ENCODE measurements around the gene MED16. TPM values are rescaled to one million over a fixed set of nuclear protein-coding genes. Genes with fewer than 3 reads are reported as not detected.
"Not testable (repeated sequence)": the region's sequence is repeated elsewhere in the genome, so short reads cannot be mapped to it uniquely, and the experiment has no call there.

Gene MED16
- total RNA-seq, 1 experiment from 2014 or later, result 10.8 TPM

DNA sequence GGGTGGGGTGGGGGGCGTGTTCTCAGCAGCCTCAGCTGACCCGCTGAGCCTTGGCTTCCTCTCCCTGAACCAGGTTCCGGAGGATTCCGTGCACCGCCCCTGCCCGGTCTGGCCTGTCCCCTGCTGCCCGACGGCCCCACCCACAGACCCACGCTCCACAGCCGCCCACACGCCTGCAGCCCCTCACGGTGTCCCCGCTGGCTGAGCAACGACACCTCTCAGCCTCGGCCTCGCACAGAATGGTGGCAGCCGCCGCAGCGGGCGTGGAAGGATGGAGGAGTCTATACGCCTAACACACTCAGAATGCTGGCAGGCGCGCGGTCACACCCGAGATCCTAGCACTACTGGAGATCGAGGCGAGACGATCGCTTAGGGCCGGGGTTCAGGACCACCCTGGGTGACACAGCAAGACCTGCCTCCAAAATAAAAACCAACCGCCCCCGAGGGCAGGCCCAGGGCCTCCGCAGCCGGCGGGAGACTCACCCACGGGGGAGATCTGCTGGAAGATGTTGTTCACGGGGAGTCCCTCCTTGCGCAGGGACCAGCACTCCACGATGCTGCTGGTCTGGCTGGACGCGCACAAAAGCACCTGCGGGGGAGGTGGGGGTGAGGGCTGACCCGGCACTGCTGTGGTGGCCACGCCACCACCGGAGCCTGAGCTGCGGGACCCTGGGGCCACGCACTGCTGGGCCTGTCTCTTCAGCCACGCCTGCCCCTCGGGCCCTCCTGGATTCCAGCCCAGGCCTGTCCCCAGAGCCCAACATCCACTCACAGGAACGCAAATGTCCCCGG, 8.4 kb downstream of the MED16 start:
- Histone ChIP-seq H3K9me2 (replicated peaks; ENCODE audit: insufficient read depth, low read length) (no peaks in the 10 kb centered on the region), H4K20me1 (ENCODE audit: insufficient read depth, low read depth, low read length) (0 out of 2 replicates have a peak, but pooled peaks cover 6% of the 10 kb centered on the region), H3K4me1 (ENCODE audit: low read length) (no peaks in the 10 kb centered on the region), H3K79me2 (ENCODE audit: low read length) (peaks cover 4% of the 10 kb centered on the region; the same call in 1 of the 2 replicates), H3K9me3 (ENCODE audit: low read length) (no peaks in the 10 kb centered on the region), H2AFZ (ENCODE audit: low read length) (no peak overlapping the region), H3K27ac (ENCODE audit: low read length) (no peak overlapping the region), H3K27me3 (ENCODE audit: low read length) (no peaks in the 10 kb centered on the region), H3K4me3 (ENCODE audit: low read length) (no peak overlapping the region), H3K36me3 (ENCODE audit: insufficient read depth, low read length) (0 out of 2 replicates have a peak, but pooled peaks cover 8% of the 10 kb centered on the region), H3K4me2 (ENCODE audit: low read depth, low read length, poor library complexity, severe bottlenecking) (no peak overlapping the region), H3K9ac (ENCODE audit: low read length) (no peak overlapping the region)
- no peak for DNase-seq

DNA sequence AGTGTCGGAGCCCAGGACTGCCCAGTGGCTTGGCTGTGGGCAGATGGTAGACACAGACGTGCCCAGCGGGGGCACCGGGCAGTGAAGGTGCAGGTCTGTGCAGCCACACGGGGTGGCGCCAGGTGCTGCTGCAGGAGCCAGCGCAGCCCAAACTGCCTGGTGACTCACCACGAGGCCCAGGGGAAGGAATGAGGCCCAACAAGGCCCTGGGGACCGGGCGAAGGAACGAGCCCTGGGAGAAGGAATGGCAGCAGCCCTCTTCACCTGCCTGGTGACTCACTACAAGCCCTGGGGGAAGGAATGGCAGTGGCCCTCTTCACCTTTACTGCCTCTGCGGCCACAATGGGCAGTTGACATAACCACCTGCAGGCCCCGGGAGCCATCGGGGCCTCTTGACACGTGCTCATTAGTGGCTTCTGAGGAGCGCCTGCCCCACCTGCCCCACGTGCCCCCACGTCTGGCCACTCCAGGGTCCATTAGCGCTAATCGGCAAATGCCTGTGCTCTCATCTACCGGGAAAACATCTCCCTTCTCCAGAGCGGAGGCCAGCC, 9.3 kb downstream of the MED16 start:
- no peak overlapping the region for H3K27ac ChIP-seq (ENCODE audit: low read length)
- no peak overlapping the region for H3K4me2 ChIP-seq (ENCODE audit: low read depth, low read length, poor library complexity, severe bottlenecking)
- H3K9ac ChIP-seq (ENCODE audit: low read length), result no peak overlapping the region
- no peaks in the 10 kb centered on the region for H3K4me1 ChIP-seq (ENCODE audit: low read length)
- H3K36me3 ChIP-seq (ENCODE audit: insufficient read depth, low read length), result 0 out of 2 replicates have a peak, but pooled peaks cover 5% of the 10 kb centered on the region
- no peak overlapping the region for H2AFZ ChIP-seq (ENCODE audit: low read length)
- H3K9me3 ChIP-seq (ENCODE audit: low read length), result no peaks in the 10 kb centered on the region
- no peaks in the 10 kb centered on the region for H4K20me1 ChIP-seq (ENCODE audit: insufficient read depth, low read depth, low read length)
- H3K27me3 ChIP-seq (ENCODE audit: low read length), result no peaks in the 10 kb centered on the region
- H3K4me3 ChIP-seq (ENCODE audit: low read length), result no peak overlapping the region
- no peak for DNase-seq
- H3K9me2 ChIP-seq (replicated peaks; ENCODE audit: insufficient read depth, low read length), result no peaks in the 10 kb centered on the region
- H3K79me2 ChIP-seq (ENCODE audit: low read length), result peaks cover 4% of the 10 kb centered on the region; the same call in 1 of the 2 replicates

DNA sequence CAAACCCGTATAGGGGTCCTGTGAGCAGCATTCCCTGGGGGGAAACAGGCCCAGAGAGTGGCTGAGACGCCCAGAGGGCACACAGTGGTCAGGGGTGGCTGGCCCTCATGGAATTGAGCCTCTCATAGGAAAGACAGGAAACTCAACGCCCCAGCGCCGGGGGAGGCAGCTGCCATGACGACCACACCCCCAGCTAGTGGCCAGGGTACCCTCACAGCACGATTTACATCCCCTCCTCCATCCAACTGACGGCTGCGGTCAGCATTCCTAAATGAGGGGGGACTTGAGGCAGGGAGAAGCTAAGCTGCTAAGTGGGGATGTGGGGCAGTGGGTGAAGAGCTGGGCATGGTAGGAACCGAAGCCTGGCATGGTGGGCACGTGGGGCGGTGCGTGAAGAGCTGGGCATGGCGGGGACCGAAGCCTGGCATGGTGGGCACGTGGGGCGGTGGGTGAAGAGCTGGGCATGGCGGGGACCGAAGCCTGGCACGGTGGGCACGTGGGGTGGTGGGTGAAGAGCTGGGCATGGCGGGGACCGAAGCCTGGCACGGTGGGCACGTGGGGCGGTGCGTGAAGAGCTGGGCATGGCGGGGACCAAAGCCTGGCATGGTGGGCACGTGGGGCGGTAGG, 10.0 kb downstream of the MED16 start:
- H3K27ac ChIP-seq (ENCODE audit: low read length), result no peak overlapping the region
- no peaks in the 10 kb centered on the region for H3K79me2 ChIP-seq (ENCODE audit: low read length)
- no peaks in the 10 kb centered on the region for H3K9me3 ChIP-seq (ENCODE audit: low read length)
- no peak for DNase-seq
- H3K9ac ChIP-seq (ENCODE audit: low read length), result no peak overlapping the region
- no peak overlapping the region for H2AFZ ChIP-seq (ENCODE audit: low read length)
- H3K36me3 ChIP-seq (ENCODE audit: insufficient read depth, low read length), result 0 out of 2 replicates have a peak, but pooled peaks cover 3% of the 10 kb centered on the region
- no peaks in the 10 kb centered on the region for H3K4me1 ChIP-seq (ENCODE audit: low read length)
- no peaks in the 10 kb centered on the region for H3K27me3 ChIP-seq (ENCODE audit: low read length)
- no peaks in the 10 kb centered on the region for H3K9me2 ChIP-seq (replicated peaks; ENCODE audit: insufficient read depth, low read length)
- H4K20me1 ChIP-seq (ENCODE audit: insufficient read depth, low read depth, low read length), result no peaks in the 10 kb centered on the region
- H3K4me2 ChIP-seq (ENCODE audit: low read depth, low read length, poor library complexity, severe bottlenecking), result no peak overlapping the region
- H3K4me3 ChIP-seq (ENCODE audit: low read length), result no peak overlapping the region

DNA sequence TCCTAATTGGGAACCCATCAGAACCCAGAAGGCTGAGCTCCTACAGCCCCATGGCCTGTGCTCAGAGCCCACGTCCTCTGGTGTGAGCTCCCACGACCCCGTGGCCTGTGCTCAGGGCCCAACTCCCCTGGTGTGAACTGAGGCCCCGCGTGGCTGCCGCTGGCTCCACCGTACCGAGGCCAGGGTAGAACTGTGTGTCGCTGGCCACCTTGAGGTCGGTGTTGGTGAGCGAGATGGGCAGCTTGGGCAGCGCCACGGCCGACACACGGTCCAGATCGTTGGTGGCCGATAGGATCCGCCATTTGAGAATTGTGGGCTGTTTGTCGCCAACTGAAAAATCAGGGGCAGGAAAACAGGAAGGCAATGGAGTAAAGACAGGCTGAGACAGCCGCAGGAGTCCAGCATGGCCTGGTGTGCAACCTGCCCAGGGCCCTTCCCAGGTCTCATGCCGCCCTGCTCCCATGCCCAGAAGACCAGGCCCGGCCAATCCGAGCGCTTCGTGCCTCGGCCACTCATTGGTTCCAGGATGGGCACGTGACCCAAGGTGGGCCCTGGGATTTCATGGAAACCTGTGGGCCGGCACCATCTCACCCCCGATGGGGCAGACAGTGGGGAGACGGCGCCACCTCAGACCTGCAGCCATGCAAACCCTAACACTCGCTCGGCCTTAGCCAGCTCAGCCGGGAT, 11.5 kb downstream of the MED16 start:
- Histone ChIP-seq H4K20me1 (ENCODE audit: insufficient read depth, low read depth, low read length) (no peaks in the 10 kb centered on the region), H3K36me3 (ENCODE audit: insufficient read depth, low read length) (0 out of 2 replicates have a peak, but pooled peaks cover 3% of the 10 kb centered on the region), H2AFZ (ENCODE audit: low read length) (no peak overlapping the region), H3K9ac (ENCODE audit: low read length) (no peak overlapping the region), H3K27me3 (ENCODE audit: low read length) (no peaks in the 10 kb centered on the region), H3K79me2 (ENCODE audit: low read length) (no peaks in the 10 kb centered on the region), H3K9me3 (ENCODE audit: low read length) (no peaks in the 10 kb centered on the region), H3K4me3 (ENCODE audit: low read length) (no peak overlapping the region), H3K4me1 (ENCODE audit: low read length) (no peaks in the 10 kb centered on the region), H3K27ac (ENCODE audit: low read length) (no peak overlapping the region), H3K9me2 (replicated peaks; ENCODE audit: insufficient read depth, low read length) (no peaks in the 10 kb centered on the region), H3K4me2 (ENCODE audit: low read depth, low read length, poor library complexity, severe bottlenecking) (no peak overlapping the region)
- no peak for DNase-seq

DNA sequence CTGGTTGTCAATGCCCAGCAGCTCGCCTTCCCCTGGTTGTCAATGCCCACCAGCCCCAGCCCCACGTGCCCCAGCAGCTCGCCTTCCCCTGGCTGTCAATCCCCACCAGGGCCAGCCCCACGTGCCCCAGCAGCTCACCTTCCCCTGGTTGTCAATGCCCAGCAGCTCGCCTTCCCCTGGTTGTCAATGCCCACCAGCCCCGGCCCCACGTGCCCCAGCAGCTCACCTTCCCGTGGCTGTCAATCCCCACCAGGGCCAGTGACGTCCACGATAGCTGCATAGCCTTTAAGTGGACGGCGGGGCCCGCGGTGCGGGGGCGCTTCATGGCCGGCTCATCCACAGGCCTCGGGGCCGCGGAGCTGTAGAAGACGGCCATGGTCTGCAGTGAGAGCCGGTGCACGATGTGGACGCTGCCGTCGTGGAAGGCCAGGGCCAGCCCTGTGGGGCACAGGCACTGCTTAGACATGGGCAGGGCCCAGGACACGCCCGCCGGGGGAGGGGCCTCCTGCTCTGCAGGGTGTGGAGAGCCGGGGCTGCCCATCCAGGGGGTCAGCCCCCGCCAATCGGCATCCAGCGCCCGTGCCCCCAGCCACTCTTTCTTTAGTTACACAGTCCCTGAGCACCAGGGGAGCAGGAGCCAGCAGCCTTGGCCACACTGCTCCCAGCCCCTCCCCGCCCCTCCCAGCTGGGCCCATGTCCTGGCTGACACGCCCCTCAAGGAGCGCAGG, 13.1 kb downstream of the MED16 start:
- no peak overlapping the region for H3K27ac ChIP-seq (ENCODE audit: low read length)
- 0 out of 2 replicates have a peak, but pooled peaks cover 3% of the 10 kb centered on the region for H3K36me3 ChIP-seq (ENCODE audit: insufficient read depth, low read length)
- H3K9me2 ChIP-seq (replicated peaks; ENCODE audit: insufficient read depth, low read length), result no peaks in the 10 kb centered on the region
- no peak overlapping the region for H2AFZ ChIP-seq (ENCODE audit: low read length)
- no peak for DNase-seq
- no peaks in the 10 kb centered on the region for H3K9me3 ChIP-seq (ENCODE audit: low read length)
- no peak overlapping the region for H3K4me2 ChIP-seq (ENCODE audit: low read depth, low read length, poor library complexity, severe bottlenecking)
- H3K27me3 ChIP-seq (ENCODE audit: low read length), result no peaks in the 10 kb centered on the region
- no peaks in the 10 kb centered on the region for H3K4me1 ChIP-seq (ENCODE audit: low read length)
- H4K20me1 ChIP-seq (ENCODE audit: insufficient read depth, low read depth, low read length), result no peaks in the 10 kb centered on the region
- no peak overlapping the region for H3K9ac ChIP-seq (ENCODE audit: low read length)
- no peaks in the 10 kb centered on the region for H3K79me2 ChIP-seq (ENCODE audit: low read length)
- H3K4me3 ChIP-seq (ENCODE audit: low read length), result no peak overlapping the region

DNA sequence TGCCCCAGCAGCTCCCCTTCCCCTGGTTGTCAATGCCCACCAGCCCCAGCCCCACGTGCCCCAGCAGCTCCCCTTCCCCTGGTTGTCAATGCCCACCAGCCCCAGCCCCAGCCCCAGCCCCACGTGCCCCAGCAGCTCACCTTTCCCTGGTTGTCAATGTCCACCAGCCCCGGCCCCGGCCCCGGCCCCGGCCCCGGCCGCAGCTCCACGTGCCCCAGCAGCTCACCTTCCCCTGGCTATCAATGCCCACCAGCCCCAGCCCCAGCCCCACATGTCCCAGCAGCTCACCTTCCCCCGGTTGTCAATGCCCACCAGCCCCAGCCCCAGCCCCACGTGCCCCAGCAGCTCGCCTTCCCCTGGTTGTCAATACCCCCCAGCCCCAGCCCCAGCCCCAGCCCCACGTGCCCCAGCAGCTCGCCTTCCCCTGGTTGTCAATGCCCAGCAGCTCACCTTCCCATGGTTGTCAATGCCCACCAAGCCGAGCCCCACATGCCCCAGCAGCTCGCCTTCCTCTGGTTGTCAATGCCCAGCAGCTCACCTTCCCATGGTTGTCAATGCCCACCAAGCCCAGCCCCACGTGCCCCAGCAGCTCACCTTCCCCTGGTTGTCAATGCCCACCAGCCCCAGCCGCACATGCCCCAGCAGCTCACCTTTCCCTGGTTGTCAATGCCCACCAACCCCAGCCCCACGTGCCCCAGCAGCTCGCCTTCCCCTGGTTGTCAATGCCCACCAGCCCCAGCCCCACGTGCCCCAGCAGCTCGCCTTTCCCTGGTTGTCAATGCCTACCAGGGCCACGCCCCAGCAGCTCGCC, 14.0 kb downstream of the MED16 start:
- not testable (repeated sequence) for H3K4me3 ChIP-seq (ENCODE audit: low read length); DNase-seq; H3K36me3 ChIP-seq (ENCODE audit: insufficient read depth, low read length)

DNA sequence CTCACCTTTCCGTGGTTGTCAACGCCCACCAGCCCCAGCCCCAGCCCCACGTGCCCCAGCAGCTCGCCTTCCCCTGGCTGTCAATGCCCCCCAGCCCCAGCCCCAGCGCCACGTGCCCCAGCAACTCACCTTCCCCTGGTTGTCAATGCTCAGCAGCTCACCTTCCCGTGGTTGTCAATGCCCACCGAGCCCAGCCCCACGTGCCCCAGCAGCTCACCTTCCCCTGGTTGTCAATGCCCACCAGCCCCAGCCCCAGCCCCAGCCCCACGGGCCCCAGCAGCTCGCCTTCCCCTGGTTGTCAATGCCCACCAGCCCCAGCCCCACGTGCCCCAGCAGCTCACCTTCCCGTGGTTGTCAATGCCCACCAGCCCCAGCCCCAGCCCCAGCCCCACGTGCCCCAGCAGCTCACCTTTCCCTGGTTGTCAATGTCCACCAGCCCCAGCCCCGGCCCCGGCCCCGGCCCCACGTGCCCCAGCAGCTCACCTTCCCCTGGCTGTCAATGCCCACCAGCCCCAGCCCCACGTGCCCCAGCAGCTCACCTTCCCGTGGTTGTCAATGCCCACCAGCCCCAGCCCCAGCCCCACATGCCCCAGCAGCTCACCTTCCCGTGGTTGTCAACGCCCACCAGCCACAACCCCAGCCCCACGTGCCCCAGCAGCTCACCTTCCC, 14.9 kb downstream of the MED16 start:
- not testable (repeated sequence) for DNase-seq; H3K36me3 ChIP-seq (ENCODE audit: insufficient read depth, low read length); H3K9me2 ChIP-seq (replicated peaks; ENCODE audit: insufficient read depth, low read length)

More for the DNA sequence above, 14.0 kb downstream of the MED16 start:
- H3K4me1 ChIP-seq (ENCODE audit: low read length); H3K27ac ChIP-seq (ENCODE audit: low read length); H2AFZ ChIP-seq (ENCODE audit: low read length); H3K4me2 ChIP-seq (ENCODE audit: low read depth, low read length, poor library complexity, severe bottlenecking); H3K9ac ChIP-seq (ENCODE audit: low read length); H3K79me2 ChIP-seq (ENCODE audit: low read length); H3K9me2 ChIP-seq (replicated peaks; ENCODE audit: insufficient read depth, low read length); H3K9me3 ChIP-seq (ENCODE audit: low read length); H4K20me1 ChIP-seq (ENCODE audit: insufficient read depth, low read depth, low read length); H3K27me3 ChIP-seq (ENCODE audit: low read length): not testable (repeated sequence)

More for the DNA sequence above, 14.9 kb downstream of the MED16 start:
- not testable (repeated sequence) for H3K79me2 ChIP-seq (ENCODE audit: low read length); H3K9ac ChIP-seq (ENCODE audit: low read length); H3K9me3 ChIP-seq (ENCODE audit: low read length); H4K20me1 ChIP-seq (ENCODE audit: insufficient read depth, low read depth, low read length); H3K27me3 ChIP-seq (ENCODE audit: low read length); H3K4me2 ChIP-seq (ENCODE audit: low read depth, low read length, poor library complexity, severe bottlenecking); H3K27ac ChIP-seq (ENCODE audit: low read length); H3K4me1 ChIP-seq (ENCODE audit: low read length); H2AFZ ChIP-seq (ENCODE audit: low read length); H3K4me3 ChIP-seq (ENCODE audit: low read length)

Measured in Karpas-422 (cell line).